Hepatocyte (in vitro differentiated cells): ENCODE data around the gene ZNF205. TPM values are rescaled to one million over a fixed set of nuclear protein-coding genes. Genes with fewer than 3 reads are reported as not detected.
A peak's percentile ranks its signal among the peaks of the same experiment; 100 is the strongest.
"Not testable (repeated sequence)": the region's sequence is repeated elsewhere in the genome, so short reads cannot be mapped to it uniquely, and the experiment has no call there.

Experiments
- DNase-seq: peaks from one replicate; pipeline ENCODE4 v3.0.0-alpha.2; 2016; ENCODE audit warnings: low spot score
- H2AFZ ChIP-seq: fragments of 200-600 bp; sonication (generic); 2 replicates; pipeline ENCODE4 v1.6.0; 2016; ENCODE audit warnings: antibody characterized with exemption, mild to moderate bottlenecking
- H3K27ac ChIP-seq: fragments of 200-600 bp; sonication (generic); 2 replicates; pipeline ENCODE4 v1.5.1; 2016; ENCODE audit warnings: mild to moderate bottlenecking
- H3K27me3 ChIP-seq: fragments of 200-600 bp; sonication (generic); 2 replicates; pipeline ENCODE4 v1.6.1; 2016
- H3K36me3 ChIP-seq: fragments of 200-600 bp; sonication (generic); replicated peaks from 2 replicates; pipeline ENCODE4 v1.5.1; 2016; ENCODE audit warnings: low read depth; ENCODE audit not compliant: insufficient read depth
- H3K4me1 ChIP-seq: fragments of 200-600 bp; sonication (generic); 2 replicates; pipeline ENCODE4 v1.5.1; 2016; ENCODE audit warnings: mild to moderate bottlenecking, moderate library complexity; ENCODE audit not compliant: insufficient read depth
- H3K4me2 ChIP-seq: fragments of 200-600 bp; sonication (generic); 2 replicates; pipeline ENCODE4 v1.6.0; 2016
- H3K4me3 ChIP-seq: fragments of 200-600 bp; sonication (generic); 2 replicates; pipeline ENCODE4 v1.5.1; 2016; ENCODE audit warnings: mild to moderate bottlenecking
- H3K79me2 ChIP-seq: fragments of 200-600 bp; sonication (generic); 2 replicates; pipeline ENCODE4 v1.6.0; 2017; ENCODE audit warnings: mild to moderate bottlenecking
- H3K9me2 ChIP-seq: fragments of 200-600 bp; sonication (generic); replicated peaks from 2 replicates; pipeline ENCODE4 v1.6.0; 2017; ENCODE audit warnings: mild to moderate bottlenecking; ENCODE audit not compliant: insufficient read depth
- H3K9me3 ChIP-seq: fragments of 200-600 bp; sonication (generic); 2 replicates; pipeline ENCODE4 v1.5.1; 2016; ENCODE audit warnings: low read depth, mild to moderate bottlenecking
- H4K20me1 ChIP-seq: fragments of 200-600 bp; sonication (generic); 2 replicates; pipeline ENCODE4 v1.6.0; 2016; ENCODE audit warnings: mild to moderate bottlenecking; ENCODE audit not compliant: insufficient read depth, poor library complexity, severe bottlenecking
- CTCF ChIP-seq: fragments of 200-600 bp; sonication (generic); IDR thresholded peaks from 2 replicates; pipeline ENCODE4 v1.5.1; 2016; ENCODE audit warnings: antibody characterized with exemption, mild to moderate bottlenecking; ENCODE audit not compliant: poor library complexity
- EZH2 ChIP-seq: fragments of 200-600 bp; sonication (generic); IDR thresholded peaks from 2 replicates; pipeline ENCODE4 v1.6.1; 2016; ENCODE audit warnings: antibody characterized with exemption, mild to moderate bottlenecking, borderline replicate concordance
- EZH2phosphoT487 ChIP-seq: fragments of 200-600 bp; sonication (generic); IDR thresholded peaks from one replicate; pipeline ENCODE4 v1.6.1; 2018; ENCODE audit warnings: antibody characterized with exemption, mild to moderate bottlenecking, low read depth, moderate library complexity; ENCODE audit not compliant: unreplicated experiment, severe bottlenecking
- WGBS: methylation state at CpG from one replicate; pipeline ENCODE4 v1.1.6; 2016; ENCODE audit warnings: low lambda C conversion rate; ENCODE audit errors: missing lambda C conversion rate; 5-methylcytosine and 5-hydroxymethylcytosine counted together
- polyA plus RNA-seq: library from polyadenylated mRNA; unstranded; fragments of >200 nt; fragmentation: Nextera tagmentation; extraction: Ambion mirVana; gene quantifications from 2 replicates; pipeline ENCODE4 v1.2.1, GENCODE V29; 2016
- total RNA-seq: library from RNA; depleted of rRNA; stranded (reverse); fragments of >200 nt; gene quantifications from 2 replicates; pipeline ENCODE4 v1.2.3, GENCODE V29; 2014

The ZNF205 gene
- total and polyA plus RNA-seq, 2 experiments from 2014 or later = 12.3 to 12.6 TPM

GRCh38 chr16:3138342-3138741 lies 26.0 kb downstream of the ZNF205 start:
- no peak for TF ChIP-seq EZH2
- no peak for TF ChIP-seq EZH2phosphoT487
- no peak for TF ChIP-seq CTCF
- H3K27me3 ChIP-seq = no peaks in the 10 kb centered on the region
- DNase-seq = no peak
- no peak overlapping the region for H3K4me3 ChIP-seq
- no peaks in the 10 kb centered on the region for H3K9me2 ChIP-seq
- WGBS = 92% methylated on average over 21 of the region's 21 CpGs
- no peaks in the 10 kb centered on the region for H4K20me1 ChIP-seq
- H3K9me3 ChIP-seq = no peaks in the 10 kb centered on the region
- H3K27ac ChIP-seq = no peak overlapping the region
- H3K79me2 ChIP-seq = peaks cover 23% of the 10 kb centered on the region
- H2AFZ ChIP-seq = no peak overlapping the region
- H3K36me3 ChIP-seq = no peaks in the 10 kb centered on the region
- peaks cover 4% of the 10 kb centered on the region for H3K4me1 ChIP-seq
- no peak overlapping the region for H3K4me2 ChIP-seq

GRCh38 chr16:3138823-3139426 lies 26.5 kb downstream of the ZNF205 start:
- H3K9me2 ChIP-seq = no peaks in the 10 kb centered on the region
- H2AFZ ChIP-seq = no peak overlapping the region
- no peaks in the 10 kb centered on the region for H3K9me3 ChIP-seq
- peaks cover 17% of the 10 kb centered on the region for H3K79me2 ChIP-seq
- no peaks in the 10 kb centered on the region for H4K20me1 ChIP-seq
- no peak overlapping the region for H3K27ac ChIP-seq
- H3K36me3 ChIP-seq = no peaks in the 10 kb centered on the region
- WGBS = 87% methylated on average over 14 of the region's 14 CpGs
- H3K27me3 ChIP-seq = no peaks in the 10 kb centered on the region
- no peak overlapping the region for H3K4me2 ChIP-seq
- no peak for DNase-seq
- no peak overlapping the region for H3K4me3 ChIP-seq
- TF ChIP-seq EZH2phosphoT487 (no peak), EZH2 (no peak), CTCF (no peak)
- no peaks in the 10 kb centered on the region for H3K4me1 ChIP-seq

- H3K27me3 ChIP-seq, H3K36me3 ChIP-seq, H3K4me2 ChIP-seq, H3K9me3 ChIP-seq, H3K9me2 ChIP-seq, DNase-seq, H2AFZ ChIP-seq, H3K4me1 ChIP-seq, H4K20me1 ChIP-seq, H3K4me3 ChIP-seq: not testable (repeated sequence)
- peaks cover 13% of the 10 kb centered on the region for H3K79me2 ChIP-seq
- peak overlapping the region; percentile 46 for H3K27ac ChIP-seq
- WGBS = 84% methylated on average over 9 of the region's 9 CpGs
Measured at GRCh38 chr16:3139561-3139960, 27.2 kb downstream of the ZNF205 start.

- Histone ChIP-seq H3K4me2 (no peak overlapping the region), H3K4me1 (no peaks in the 10 kb centered on the region), H4K20me1 (no peaks in the 10 kb centered on the region), H3K27ac (no peak overlapping the region), H3K79me2 (peaks cover 12% of the 10 kb centered on the region), H3K9me2 (no peaks in the 10 kb centered on the region), H3K9me3 (no peaks in the 10 kb centered on the region), H3K4me3 (no peak overlapping the region), H3K27me3 (no peaks in the 10 kb centered on the region), H3K36me3 (no peaks in the 10 kb centered on the region), H2AFZ (no peak overlapping the region)
- WGBS = 98% methylated on average over 63 of the region's 69 CpGs
- DNase-seq = no peak
- no peak for TF ChIP-seq CTCF
- TF ChIP-seq EZH2 = no peak
- no peak for TF ChIP-seq EZH2phosphoT487
Measured at GRCh38 chr16:3140603-3141427, 28.4 kb downstream of the ZNF205 start.
